Activated naive CD8-positive, alpha-beta T cell (primary cell): ENCODE results near the gene COX6B2.
A peak's percentile ranks its signal among the peaks of the same experiment; 100 is the strongest.

Experiments
- H3K27ac Mint-ChIP-seq: one replicate; pipeline ENCODE4 v1.8.0; 2021; ENCODE audit warnings: mixed read lengths
- H3K27me3 Mint-ChIP-seq: one replicate; pipeline ENCODE4 v1.8.0; 2021; ENCODE audit warnings: mixed read lengths
- H3K36me3 Mint-ChIP-seq: one replicate; pipeline ENCODE4 v1.8.0; 2021; ENCODE audit warnings: mixed read lengths
- H3K4me1 Mint-ChIP-seq: one replicate; pipeline ENCODE4 v1.8.0; 2021; ENCODE audit warnings: low read depth, mixed read lengths
- H3K4me3 Mint-ChIP-seq: one replicate; pipeline ENCODE4 v1.8.0; 2021; ENCODE audit warnings: mild to moderate bottlenecking, mixed read lengths
- H3K9me3 Mint-ChIP-seq: one replicate; pipeline ENCODE4 v1.8.0; 2021; ENCODE audit warnings: low read depth, mixed read lengths

Gene COX6B2

GRCh38 chr19:55385724-55386492 lies 31.4 kb upstream of the COX6B2 start, which contains the start of gene RPL28:
Gene RPL28 (plus strand): TSS chr19:55385932. CDS start chr19:55386358, 426 bp downstream.
- peaks cover 52% of the 10 kb centered on the region for H3K4me1 Mint-ChIP-seq
- peak within 1 kb of the TSS; percentile 98 for H3K4me3 Mint-ChIP-seq
- peak within 1 kb of the TSS; percentile 99 for H3K27ac Mint-ChIP-seq
- H3K9me3 Mint-ChIP-seq, result no peaks in the 10 kb centered on the region
- H3K36me3 Mint-ChIP-seq, result peaks cover 15% of the 10 kb centered on the region
- no peaks in the 10 kb centered on the region for H3K27me3 Mint-ChIP-seq

- Mint-ChIP-seq H3K27ac (peak overlapping the region; percentile 99), H3K36me3 (peaks cover 13% of the 10 kb centered on the region), H3K4me3 (peak overlapping the region; percentile 98), H3K27me3 (no peaks in the 10 kb centered on the region), H3K9me3 (no peaks in the 10 kb centered on the region), H3K4me1 (peaks cover 47% of the 10 kb centered on the region)
These were observed 30.6 kb upstream of the COX6B2 start for GRCh38 chr19:55384920-55385723.

DNA sequence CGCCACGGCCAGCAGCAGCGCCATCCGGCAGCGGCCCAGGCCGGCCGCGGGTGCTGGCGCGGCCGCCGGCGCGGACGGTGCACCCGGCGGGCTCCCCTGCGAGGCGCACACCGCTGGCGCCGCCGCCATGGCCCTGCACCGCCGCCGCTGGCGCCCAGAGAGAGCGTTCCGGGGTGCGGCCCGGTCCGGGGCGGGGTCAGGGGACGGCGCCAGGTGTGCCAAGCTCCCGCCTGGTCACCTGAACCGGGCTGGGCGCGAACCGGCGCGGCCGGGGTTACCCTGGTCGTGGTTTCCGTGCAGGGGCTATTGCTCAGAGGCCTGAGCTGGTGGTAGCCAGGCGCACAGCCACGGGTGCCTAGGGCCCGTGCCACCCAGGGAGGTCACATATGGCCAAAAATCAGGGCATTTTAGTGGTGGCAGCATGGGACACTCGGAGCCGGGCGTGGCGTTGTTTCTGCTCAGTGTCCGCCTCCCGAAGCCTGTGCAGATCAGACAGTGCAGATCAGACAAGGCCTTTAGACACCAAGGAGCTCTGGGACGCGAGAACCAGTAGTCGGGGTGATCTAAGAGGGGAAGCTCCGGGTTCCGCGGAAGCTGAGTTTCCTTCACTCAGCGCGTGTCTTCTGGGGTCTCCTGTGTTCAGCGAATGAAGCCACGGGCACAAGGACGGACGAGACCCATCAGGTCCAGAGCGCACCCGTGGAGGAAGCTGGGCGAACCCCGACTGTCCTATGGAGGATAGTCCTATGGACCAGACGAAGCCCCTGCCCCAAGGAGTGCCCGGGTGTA lies 29.8 kb upstream of the COX6B2 start, which contains the start of gene TMEM238:
Gene TMEM238 (minus strand): TSS at position 162 of the 789 bp plus-strand sequence. CDS start 33 bp downstream, at position 129.
- no peaks in the 10 kb centered on the region for H3K27me3 Mint-ChIP-seq
- H3K36me3 Mint-ChIP-seq, result peaks cover 13% of the 10 kb centered on the region
- peak within 1 kb of the TSS; percentile 98 for H3K4me3 Mint-ChIP-seq
- H3K9me3 Mint-ChIP-seq, result no peaks in the 10 kb centered on the region
- H3K4me1 Mint-ChIP-seq, result peaks cover 40% of the 10 kb centered on the region
- H3K27ac Mint-ChIP-seq, result peak within 1 kb of the TSS; percentile 99

- Mint-ChIP-seq H3K9me3 (no peaks in the 10 kb centered on the region), H3K27ac (peak overlapping the region; percentile 93), H3K4me1 (peaks cover 34% of the 10 kb centered on the region), H3K27me3 (no peaks in the 10 kb centered on the region), H3K36me3 (peaks cover 13% of the 10 kb centered on the region), H3K4me3 (peak overlapping the region; percentile 88)
These were observed 29.0 kb upstream of the COX6B2 start for GRCh38 chr19:55383279-55384130.

GRCh38 chr19:55382522-55383054 lies 28.1 kb upstream of the COX6B2 start:
- Mint-ChIP-seq H3K9me3 (no peaks in the 10 kb centered on the region), H3K27me3 (no peaks in the 10 kb centered on the region), H3K4me1 (peaks cover 27% of the 10 kb centered on the region), H3K4me3 (peak overlapping the region; percentile 88), H3K36me3 (peaks cover 13% of the 10 kb centered on the region), H3K27ac (peak overlapping the region; percentile 93)

DNA sequence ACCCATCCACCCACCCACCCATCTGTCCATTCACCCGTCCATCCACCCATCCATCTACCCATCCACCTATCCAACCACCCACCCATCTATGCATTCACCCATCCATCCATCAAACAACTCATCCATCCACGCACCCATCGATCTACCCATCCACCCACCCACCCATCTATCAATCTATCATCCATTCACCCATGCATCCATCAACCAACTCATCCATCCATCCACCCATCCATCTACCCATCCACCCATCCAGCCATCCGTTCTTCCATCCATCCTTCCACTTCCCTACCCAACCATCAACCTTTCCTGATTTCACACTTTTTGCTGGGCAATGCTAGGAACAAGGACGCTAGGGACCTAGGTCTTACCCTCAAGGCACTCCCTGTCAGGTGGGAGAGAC lies 27.5 kb upstream of the COX6B2 start:
- Mint-ChIP-seq H3K4me3 (peak overlapping the region; percentile 88), H3K4me1 (peaks cover 25% of the 10 kb centered on the region), H3K27me3 (no peaks in the 10 kb centered on the region), H3K27ac (no peak overlapping the region), H3K9me3 (no peaks in the 10 kb centered on the region), H3K36me3 (peaks cover 13% of the 10 kb centered on the region)

GRCh38 chr19:55379174-55379573 lies 24.7 kb upstream of the COX6B2 start:
- Mint-ChIP-seq H3K4me3 (no peak overlapping the region), H3K27ac (no peak overlapping the region), H3K36me3 (peaks cover 4% of the 10 kb centered on the region), H3K4me1 (peaks cover 17% of the 10 kb centered on the region), H3K27me3 (no peaks in the 10 kb centered on the region), H3K9me3 (no peaks in the 10 kb centered on the region)

GRCh38 chr19:55377356-55378131 lies 23.0 kb upstream of the COX6B2 start:
- peaks cover 4% of the 10 kb centered on the region for H3K36me3 Mint-ChIP-seq

GRCh38 chr19:55376241-55376933 lies 21.9 kb upstream of the COX6B2 start, which contains the start of gene TMEM190:
Gene TMEM190 (plus strand): TSS chr19:55376826. CDS start chr19:55376854, 28 bp downstream.
- H3K27ac Mint-ChIP-seq, result no peak within 1 kb of the TSS
- H3K4me3 Mint-ChIP-seq, result no peak within 1 kb of the TSS
- H3K36me3 Mint-ChIP-seq, result peaks cover under 1% of the 10 kb centered on the region
- H3K27me3 Mint-ChIP-seq, result peaks cover 9% of the 10 kb centered on the region
- peaks cover 10% of the 10 kb centered on the region for H3K4me1 Mint-ChIP-seq
- H3K9me3 Mint-ChIP-seq, result no peaks in the 10 kb centered on the region

More at GRCh38 chr19:55377356-55378131, 23.0 kb upstream of the COX6B2 start:
- Mint-ChIP-seq H3K4me1 (peaks cover 15% of the 10 kb centered on the region), H3K4me3 (no peak overlapping the region), H3K27ac (no peak overlapping the region), H3K9me3 (no peaks in the 10 kb centered on the region), H3K27me3 (peaks cover 3% of the 10 kb centered on the region)

- peaks cover 16% of the 10 kb centered on the region for H3K4me1 Mint-ChIP-seq
These were observed 19.7 kb upstream of the COX6B2 start for GRCh38 chr19:55373993-55374757.

GRCh38 chr19:55373306-55373992 lies 18.9 kb upstream of the COX6B2 start:
- H3K36me3 Mint-ChIP-seq, result peaks cover 2% of the 10 kb centered on the region
- H3K4me3 Mint-ChIP-seq, result no peak overlapping the region
- peaks cover 16% of the 10 kb centered on the region for H3K4me1 Mint-ChIP-seq
- H3K27me3 Mint-ChIP-seq, result peaks cover 18% of the 10 kb centered on the region
- H3K27ac Mint-ChIP-seq, result peak overlapping the region; percentile 61
- H3K9me3 Mint-ChIP-seq, result no peaks in the 10 kb centered on the region

More at GRCh38 chr19:55373993-55374757, 19.7 kb upstream of the COX6B2 start:
- Mint-ChIP-seq H3K36me3 (peaks cover 2% of the 10 kb centered on the region), H3K4me3 (no peak overlapping the region), H3K27me3 (peaks cover 18% of the 10 kb centered on the region), H3K9me3 (no peaks in the 10 kb centered on the region), H3K27ac (peak overlapping the region; percentile 61)
